GM19328 (cell line): ENCODE results near the gene HBD.
"Not testable (repeated sequence)": the region's sequence is repeated elsewhere in the genome, so short reads cannot be mapped to it uniquely, and the experiment has no call there.

Experiments used
- ATAC-seq: cut with Tn5 transposase; IDR thresholded peaks from one replicate; pipeline ENCODE4 v1.9.1; 2021; ENCODE audit warnings: mild to moderate bottlenecking, moderate library complexity; ENCODE audit not compliant: unreplicated experiment

Gene HBD

GRCh38 chr11:5234381-5234834, at the start of gene HBD:
Gene HBD, minus strand, starts transcription at chr11:5234483. Its CDS starts 50 bp downstream, at chr11:5234433.
- no peak for ATAC-seq

DNA sequence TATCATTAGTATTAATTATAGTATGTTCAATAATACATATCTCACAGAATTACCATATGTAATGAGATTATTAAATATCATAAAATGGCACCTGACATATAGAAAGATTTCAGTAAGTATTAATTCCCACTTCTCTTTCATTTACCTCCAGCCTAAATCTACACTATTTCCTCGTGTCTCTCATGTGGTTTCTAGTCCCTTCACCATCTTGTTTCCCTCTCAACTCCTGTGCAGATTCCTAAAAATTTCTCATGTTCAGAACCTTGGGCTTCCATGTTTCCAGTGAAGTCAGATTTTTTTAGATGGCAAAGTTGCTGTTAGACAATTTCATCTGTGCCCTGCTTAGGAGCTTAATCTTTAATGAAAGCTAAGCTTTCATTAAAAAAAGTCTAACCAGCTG, 49.6 kb upstream of the HBD start:
- ATAC-seq, result no peak

DNA sequence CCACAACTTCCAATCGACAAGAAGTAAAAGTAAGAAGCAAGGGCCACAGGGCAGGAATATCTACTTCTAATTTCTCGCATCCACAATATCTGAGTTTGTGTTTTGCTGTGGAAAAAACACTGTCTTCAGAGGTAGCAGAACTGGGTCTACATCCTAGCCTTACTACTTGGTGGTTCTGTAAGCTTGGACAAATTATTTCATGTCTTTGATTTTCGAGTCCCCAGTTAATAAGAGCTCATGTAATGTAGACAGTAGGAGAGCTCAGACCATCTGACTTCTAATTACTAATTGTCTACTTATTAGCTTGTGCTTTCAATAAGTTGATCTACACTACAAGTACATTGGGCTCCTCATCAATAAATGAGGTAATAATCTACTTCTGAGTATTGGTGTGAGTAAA, 48.8 kb upstream of the HBD start:
- ATAC-seq, result no peak

DNA sequence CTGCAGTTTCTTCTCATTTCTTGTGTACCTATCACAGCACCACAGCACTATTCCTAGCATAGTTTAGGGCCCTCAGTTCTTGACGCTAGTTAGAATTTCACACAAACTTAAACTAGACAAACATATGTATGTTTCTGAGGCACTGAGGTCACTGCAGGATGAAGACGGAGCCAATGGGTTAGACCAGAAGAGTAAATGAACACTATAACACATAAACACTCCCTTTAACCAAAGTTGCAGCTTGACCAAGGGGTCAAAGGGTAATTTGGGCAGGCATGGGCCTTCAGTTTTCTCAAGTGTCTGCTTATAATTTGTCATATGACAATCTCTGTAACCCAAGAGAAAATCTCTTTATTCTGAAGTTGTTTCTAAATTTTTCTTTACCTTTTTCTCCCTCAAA, 48.3 kb upstream of the HBD start:
- ATAC-seq, result no peak

- ATAC-seq, result no peak
Observed at GRCh38 chr11:5281596-5281995, 47.3 kb upstream of the HBD start.

GRCh38 chr11:5280582-5281102, 46.4 kb upstream of the HBD start:
- peak; percentile 88 for ATAC-seq

GRCh38 chr11:5279471-5280090, 45.3 kb upstream of the HBD start:
- no peak for ATAC-seq

DNA sequence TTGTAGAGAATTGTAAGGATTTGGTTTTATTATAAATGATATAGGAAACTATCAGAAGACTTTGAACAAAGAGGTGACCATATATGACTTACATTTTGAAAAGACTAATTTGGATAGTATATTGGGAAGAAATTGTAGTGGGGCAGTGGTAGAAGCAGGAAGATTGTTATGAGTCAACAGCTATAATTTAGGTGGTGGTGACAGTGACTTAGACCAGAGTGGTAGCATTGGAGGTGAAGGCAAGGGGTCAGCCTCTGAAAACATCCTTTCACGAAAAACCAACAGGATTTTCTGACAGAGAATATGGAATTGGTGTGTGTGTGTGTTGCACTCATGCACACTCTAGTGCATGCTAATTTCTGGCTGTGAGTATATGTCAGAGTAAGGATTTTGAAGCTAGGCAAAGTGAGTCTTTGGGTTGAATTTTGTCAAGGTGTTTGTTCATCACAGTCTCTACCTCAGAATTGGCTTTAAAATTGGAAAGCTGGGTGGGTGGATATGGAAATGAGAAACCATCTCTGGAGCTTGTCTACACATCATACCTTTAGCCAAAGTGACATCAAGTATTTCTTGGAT, 43.6 kb upstream of the HBD start:
- no peak for ATAC-seq

DNA sequence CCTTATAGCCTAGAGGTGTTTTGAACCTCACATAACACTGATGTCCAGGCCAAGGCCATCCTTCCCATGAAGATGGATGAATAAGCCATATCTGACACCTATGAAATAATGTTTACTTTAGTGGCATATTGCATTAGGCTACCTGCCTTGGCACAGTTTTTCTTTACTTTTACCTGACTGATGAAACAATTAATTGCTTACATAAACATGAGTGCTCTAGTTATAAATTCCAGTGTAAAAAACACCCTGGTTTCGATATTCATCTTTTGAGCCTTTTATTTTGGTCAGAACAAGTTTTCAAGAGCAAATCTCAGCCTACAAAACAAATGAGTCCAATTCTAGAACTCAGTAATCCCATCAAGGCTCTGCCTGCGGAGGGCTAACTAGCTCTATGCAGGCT, 42.4 kb upstream of the HBD start:
- ATAC-seq, result no peak

DNA sequence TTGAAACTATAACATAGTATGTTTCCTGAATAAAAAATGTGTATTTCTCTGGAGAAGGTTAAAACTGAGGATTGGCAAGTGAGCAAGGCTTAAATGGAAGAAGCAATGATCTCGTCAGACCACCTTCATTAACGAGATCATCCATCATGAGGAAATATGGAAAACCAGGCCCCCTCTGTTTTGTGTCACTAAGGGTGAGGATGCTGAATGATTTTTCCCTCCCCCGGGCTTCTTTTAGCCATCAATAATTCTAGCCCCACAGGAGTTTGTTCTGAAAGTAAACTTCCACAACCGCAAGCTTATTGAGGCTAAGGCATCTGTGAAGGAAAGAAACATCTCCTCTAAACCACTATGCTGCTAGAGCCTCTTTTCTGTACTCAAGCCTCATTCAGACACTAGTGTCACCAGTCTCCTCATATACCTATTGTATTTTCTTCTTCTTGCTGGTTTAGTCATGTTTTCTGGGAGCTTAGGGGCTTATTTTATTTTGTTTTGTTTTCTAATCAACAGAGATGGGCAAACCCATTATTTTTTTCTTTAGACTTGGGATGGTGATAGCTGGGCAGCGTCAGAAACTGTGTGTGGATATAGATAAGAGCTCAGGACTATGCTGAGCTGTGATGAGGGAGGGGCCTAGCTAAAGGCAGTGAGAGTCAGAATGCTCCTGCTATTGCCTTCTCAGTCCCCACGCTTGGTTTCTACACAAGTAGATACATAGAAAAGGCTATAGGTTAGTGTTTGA, 41.3 kb upstream of the HBD start:
- ATAC-seq, result no peak

- ATAC-seq, result no peak
Observed at GRCh38 chr11:5274395-5274794, 40.1 kb upstream of the HBD start.

- ATAC-seq, result no peak
Observed at GRCh38 chr11:5272395-5273017, 38.2 kb upstream of the HBD start.

DNA sequence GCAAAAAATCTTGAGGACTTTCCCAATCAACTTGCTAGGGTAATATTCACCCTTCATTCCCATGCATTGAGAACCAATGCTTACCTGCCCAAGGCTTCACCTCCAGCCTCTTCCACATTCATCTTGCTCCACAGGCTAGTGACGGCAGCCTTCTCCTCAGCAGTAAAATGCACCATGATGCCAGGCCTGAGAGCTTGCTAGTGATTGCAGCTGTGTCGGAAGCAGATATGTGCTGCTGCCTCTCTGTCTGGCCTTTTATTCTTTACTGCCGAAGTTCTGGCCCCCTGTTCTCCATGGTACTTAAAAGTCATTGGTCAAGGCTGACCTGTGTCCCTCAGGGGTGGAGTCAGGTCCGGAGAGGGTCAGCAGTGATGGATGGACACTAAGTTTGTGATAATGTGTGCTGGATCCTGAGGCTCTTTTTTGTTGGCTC, 35.4 kb upstream of the HBD start, which contains the start of gene HBE1:
Gene HBE1, minus strand, starts transcription at position 231 of the 433 bp plus-strand sequence. Its CDS starts 55 bp downstream, at position 176.
- ATAC-seq, result no peak

DNA sequence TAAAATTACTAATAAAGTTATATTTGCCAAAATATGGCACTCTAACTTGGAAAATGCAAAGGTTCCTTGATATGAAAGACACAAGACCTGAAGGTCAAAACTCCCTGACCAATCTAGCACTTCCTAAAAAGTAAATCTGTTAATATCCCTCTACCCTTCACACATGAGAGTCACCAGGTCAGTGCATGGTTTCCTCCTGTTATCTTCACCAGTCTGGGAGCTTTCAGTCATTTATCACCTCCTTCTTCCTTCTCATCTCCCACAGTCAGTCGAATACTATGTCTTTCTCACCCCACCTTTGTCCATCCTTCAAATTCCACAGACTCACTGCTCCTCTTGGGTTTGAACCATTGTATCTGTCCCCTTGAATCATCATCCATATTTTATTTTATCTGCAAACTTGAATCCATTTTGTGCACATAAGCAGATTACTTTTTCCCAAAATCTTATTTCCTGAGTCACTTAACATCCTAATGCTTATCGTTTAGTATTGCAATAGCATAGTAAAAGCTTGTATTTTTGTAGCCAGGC, 32.8 kb upstream of the HBD start:
- ATAC-seq, result no peak

GRCh38 chr11:5266609-5267008, 32.3 kb upstream of the HBD start:
- ATAC-seq, result no peak

DNA sequence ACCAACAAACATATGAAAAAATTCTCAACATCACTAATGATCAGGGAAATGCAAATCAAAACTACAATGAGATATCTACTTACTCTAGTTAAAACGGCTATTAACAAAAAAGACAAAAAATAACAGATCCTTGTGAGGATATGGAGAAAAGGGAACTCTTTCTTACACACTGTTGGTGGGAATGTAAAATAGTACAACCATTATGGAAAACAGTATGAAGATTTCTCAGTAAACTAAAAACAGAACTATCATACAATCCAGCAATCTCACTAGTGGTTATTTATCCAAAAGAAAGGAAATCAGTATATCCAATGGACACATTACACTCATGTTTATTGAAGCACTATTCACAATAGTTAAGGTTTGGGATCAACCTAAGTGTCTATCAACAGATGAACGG, 31.5 kb upstream of the HBD start:
- no peak for ATAC-seq

GRCh38 chr11:5258543-5259262, 24.4 kb upstream of the HBD start:
- ATAC-seq, result no peak

DNA sequence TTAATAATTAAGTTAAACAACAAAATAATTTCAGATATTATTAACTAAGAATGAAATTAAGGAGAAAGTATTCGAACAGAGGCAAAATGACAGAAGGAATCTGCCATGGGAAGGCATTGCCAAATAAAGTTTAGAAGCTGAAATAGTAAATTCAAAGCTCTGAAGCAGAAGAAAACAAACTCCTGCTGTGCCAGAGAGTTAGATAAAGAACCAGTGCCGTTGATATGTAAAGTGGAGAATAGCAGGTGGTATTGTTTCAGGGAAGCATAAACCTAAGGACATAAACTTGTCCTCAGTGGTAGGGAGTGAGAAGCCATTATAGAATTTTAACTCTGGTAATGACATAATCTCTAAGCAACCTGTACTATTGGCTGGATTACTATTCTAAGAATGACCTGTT, 23.0 kb upstream of the HBD start:
- ATAC-seq, result no peak

DNA sequence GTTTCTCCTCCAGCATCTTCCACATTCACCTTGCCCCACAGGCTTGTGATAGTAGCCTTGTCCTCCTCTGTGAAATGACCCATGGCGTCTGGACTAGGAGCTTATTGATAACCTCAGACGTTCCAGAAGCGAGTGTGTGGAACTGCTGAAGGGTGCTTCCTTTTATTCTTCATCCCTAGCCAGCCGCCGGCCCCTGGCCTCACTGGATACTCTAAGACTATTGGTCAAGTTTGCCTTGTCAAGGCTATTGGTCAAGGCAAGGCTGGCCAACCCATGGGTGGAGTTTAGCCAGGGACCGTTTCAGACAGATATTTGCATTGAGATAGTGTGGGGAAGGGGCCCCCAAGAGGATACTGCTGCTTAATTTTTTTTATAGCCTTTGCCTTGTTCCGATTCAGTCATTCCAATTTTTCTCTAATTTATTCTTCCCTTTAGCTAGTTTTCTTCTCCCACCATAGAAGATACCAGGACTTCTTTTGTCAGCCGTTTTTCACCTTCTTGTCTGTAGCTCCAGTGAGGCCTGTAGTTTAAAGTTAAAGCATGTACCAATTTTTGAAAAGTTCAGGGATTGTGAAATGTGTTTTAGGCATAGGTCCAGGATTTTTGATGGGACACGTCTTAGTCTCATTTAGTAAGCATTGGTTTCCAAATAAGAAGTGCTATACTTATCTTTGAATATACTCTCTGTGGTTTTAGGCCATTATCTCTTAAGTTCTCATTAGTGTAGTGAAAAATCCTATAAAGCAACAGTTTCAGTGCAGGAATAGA, 20.5 kb upstream of the HBD start, which contains the start of gene HBG2:
Gene HBG2, minus strand, starts transcription at position 136 of the 768 bp plus-strand sequence. Its CDS starts 53 bp downstream, at position 83.
- ATAC-seq, result not testable (repeated sequence)

- ATAC-seq, result not testable (repeated sequence)
Observed at GRCh38 chr11:5254023-5254422, 19.7 kb upstream of the HBD start.
